K562 (cell line): ENCODE results near the gene KRIT1. TPM values are rescaled to one million over a fixed set of nuclear protein-coding genes. Genes with fewer than 3 reads are reported as not detected.

ENCODE experiments used
- ARHGAP35 ChIP-seq: fragments of 450-650 bp; IDR thresholded peaks from 2 replicates; pipeline ENCODE4 v1.6.1; 2018; ENCODE audit not compliant: partially characterized antibody
- DIDO1 ChIP-seq: fragments of 450-650 bp; IDR thresholded peaks from 2 replicates; pipeline ENCODE4 v1.6.1; 2016; ENCODE audit warnings: low read depth, missing biosample characterization, missing genetic modification characterization
- FOXM1 ChIP-seq, 2 experiments: fragments of 450-650 bp in 1 of 2; sonication (generic) in 1 of 2; formaldehyde crosslinking in 1 of 2; IDR thresholded peaks; 2 replicates each; pipeline versions ENCODE4 v1.6.1 to v1.9.0; 2017 to 2022; ENCODE audit warnings: low read depth in 2 of 2, mild to moderate bottlenecking in 2 of 2, missing genetic modification reagents in 1 of 2, moderate library complexity in 1 of 2
- HCFC1 ChIP-seq: IDR thresholded peaks from 2 replicates; pipeline ENCODE4 v1.6.1; 2012; ENCODE audit warnings: low read depth, low read length, improper control_type of control experiment
- HNRNPH1 ChIP-seq: fragments of 200-400 bp; formaldehyde crosslinking; optimal IDR thresholded peaks from 2 replicates; pipeline ENCODE3; 2017; ENCODE audit warnings: low read depth, mild to moderate bottlenecking, low read length, moderate library complexity
- KDM4B ChIP-seq, 2 experiments: fragments of 450-650 bp in 1 of 2; sonication (generic) in 1 of 2; IDR thresholded peaks; 2 replicates each; pipeline ENCODE4 v1.6.1; 2016 to 2017; ENCODE audit warnings: borderline replicate concordance in 2 of 2, antibody characterized with exemption in 1 of 2, low read depth in 1 of 2, mild to moderate bottlenecking in 1 of 2
- KLF10 ChIP-seq: fragments of 250-450 bp; sonication (Bioruptor Pico); IDR thresholded peaks from 2 replicates; pipeline ENCODE4 v1.6.1; 2021; ENCODE audit warnings: matching md5 sums
- L3MBTL2 ChIP-seq: fragments of 450-650 bp; IDR thresholded peaks from 2 replicates; pipeline ENCODE4 v1.6.1; 2016; ENCODE audit warnings: mild to moderate bottlenecking, moderate library complexity
- MXI1 ChIP-seq: IDR thresholded peaks from 2 replicates; pipeline ENCODE4 v1.6.1; 2011; ENCODE audit warnings: low read depth, mild to moderate bottlenecking, improper control_type of control experiment, low read length
- PURB ChIP-seq: sonication (generic); formaldehyde crosslinking; IDR thresholded peaks from 2 replicates; pipeline ENCODE4 v1.9.0; 2021; ENCODE audit warnings: low read depth, mild to moderate bottlenecking, missing genetic modification reagents
- SIN3A ChIP-seq, 2 experiments: fragments of 150-350 bp in 1 of 2; IDR thresholded peaks; 2 replicates each; pipeline ENCODE4 v1.6.1; 2011 to 2016; ENCODE audit warnings: borderline replicate concordance in 2 of 2, low read depth in 2 of 2, low read length in 2 of 2, mild to moderate bottlenecking in 2 of 2, moderate library complexity in 2 of 2; ENCODE audit not compliant: control insufficient read depth in 1 of 2
- SP1 ChIP-seq: sonication (generic); formaldehyde crosslinking; IDR thresholded peaks from 2 replicates; pipeline ENCODE4 v1.8.1; 2022; ENCODE audit warnings: mild to moderate bottlenecking, missing genetic modification reagents
- YBX1 ChIP-seq: fragments of 450-650 bp; IDR thresholded peaks from 2 replicates; pipeline ENCODE4 v1.7.1; 2016; ENCODE audit warnings: mild to moderate bottlenecking
- ZFP1 ChIP-seq: fragments of 450-650 bp; formaldehyde crosslinking; IDR thresholded peaks from 2 replicates; pipeline ENCODE4 v1.4.0; 2020; ENCODE audit warnings: mild to moderate bottlenecking, mixed read lengths
- ZNF785 ChIP-seq: fragments of 250-450 bp; sonication (Bioruptor Pico); IDR thresholded peaks from 2 replicates; pipeline ENCODE4 v1.4.0; 2020; ENCODE audit warnings: mild to moderate bottlenecking
- polyA plus RNA-seq, 8 experiments: library from polyadenylated mRNA; depleted of rRNA in 4 of 8; stranded (reverse) in 5 of 8; unstranded in 3 of 8; fragments of >200 nt; fragmentation: Nextera tagmentation in 2 of 8; fragmentation: Illumina TruSeq in 1 of 8; extraction: Ambion mirVana in 2 of 8; extraction: Trizol in 1 of 8; gene quantifications; 2 replicates each; pipeline versions ENCODE4 v1.2.1 to v1.2.3, GENCODE V29; 2011 to 2014; ENCODE audit warnings: inconsistent platforms in 1 of 8, missing spikeins in 1 of 8
- total RNA-seq, 7 experiments: library from RNA; depleted of rRNA in 6 of 7; stranded (reverse); fragments of >200 nt in 6 of 7; fragmentation: Illumina TruSeq in 2 of 7; extraction: Trizol in 2 of 7; gene quantifications; 2 replicates each; pipeline versions ENCODE4 v1.2.1 to v1.2.3, GENCODE V29; 2011 to 2021; ENCODE audit warnings: low replicate concordance in 1 of 7
- TF ChIP-seq, protein P1 (sequence below), 2 experiments: fragments of 450-650 bp; formaldehyde crosslinking in 1 of 2; IDR thresholded peaks; 2 replicates each; pipeline versions ENCODE4 v1.4.0 to v1.6.1; 2014 to 2020; ENCODE audit warnings: mild to moderate bottlenecking in 2 of 2, borderline replicate concordance in 1 of 2, low read depth in 1 of 2
- TF ChIP-seq, protein P2 (sequence below): fragments of 450-650 bp; conservative IDR thresholded peaks from 2 replicates; pipeline ENCODE4 v1.6.1; 2016; ENCODE audit warnings: missing genetic modification characterization, low read depth, mild to moderate bottlenecking, control low read depth, missing compliant biosample characterization

The KRIT1 gene
- total and polyA plus RNA-seq, 9 of the 15 experiments (the other 6 are each of a cell fraction or from before 2014, with no cell fraction given), result 21.5 to 81.4 (median 55.9) TPM

- TF ChIP-seq, protein P1, sequence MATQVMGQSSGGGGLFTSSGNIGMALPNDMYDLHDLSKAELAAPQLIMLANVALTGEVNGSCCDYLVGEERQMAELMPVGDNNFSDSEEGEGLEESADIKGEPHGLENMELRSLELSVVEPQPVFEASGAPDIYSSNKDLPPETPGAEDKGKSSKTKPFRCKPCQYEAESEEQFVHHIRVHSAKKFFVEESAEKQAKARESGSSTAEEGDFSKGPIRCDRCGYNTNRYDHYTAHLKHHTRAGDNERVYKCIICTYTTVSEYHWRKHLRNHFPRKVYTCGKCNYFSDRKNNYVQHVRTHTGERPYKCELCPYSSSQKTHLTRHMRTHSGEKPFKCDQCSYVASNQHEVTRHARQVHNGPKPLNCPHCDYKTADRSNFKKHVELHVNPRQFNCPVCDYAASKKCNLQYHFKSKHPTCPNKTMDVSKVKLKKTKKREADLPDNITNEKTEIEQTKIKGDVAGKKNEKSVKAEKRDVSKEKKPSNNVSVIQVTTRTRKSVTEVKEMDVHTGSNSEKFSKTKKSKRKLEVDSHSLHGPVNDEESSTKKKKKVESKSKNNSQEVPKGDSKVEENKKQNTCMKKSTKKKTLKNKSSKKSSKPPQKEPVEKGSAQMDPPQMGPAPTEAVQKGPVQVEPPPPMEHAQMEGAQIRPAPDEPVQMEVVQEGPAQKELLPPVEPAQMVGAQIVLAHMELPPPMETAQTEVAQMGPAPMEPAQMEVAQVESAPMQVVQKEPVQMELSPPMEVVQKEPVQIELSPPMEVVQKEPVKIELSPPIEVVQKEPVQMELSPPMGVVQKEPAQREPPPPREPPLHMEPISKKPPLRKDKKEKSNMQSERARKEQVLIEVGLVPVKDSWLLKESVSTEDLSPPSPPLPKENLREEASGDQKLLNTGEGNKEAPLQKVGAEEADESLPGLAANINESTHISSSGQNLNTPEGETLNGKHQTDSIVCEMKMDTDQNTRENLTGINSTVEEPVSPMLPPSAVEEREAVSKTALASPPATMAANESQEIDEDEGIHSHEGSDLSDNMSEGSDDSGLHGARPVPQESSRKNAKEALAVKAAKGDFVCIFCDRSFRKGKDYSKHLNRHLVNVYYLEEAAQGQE (IDR thresholded peaks at IDR 0.05; ENCODE audit: borderline replicate concordance), result no peak
- TF ChIP-seq, protein P1 (CRISPR knock-in tag; IDR thresholded peaks at IDR 0.05; ENCODE audit: low read depth), result 0 out of 2 replicates have a peak, but pooled peaks have one; percentile 5
- TF ChIP-seq, protein P2, sequence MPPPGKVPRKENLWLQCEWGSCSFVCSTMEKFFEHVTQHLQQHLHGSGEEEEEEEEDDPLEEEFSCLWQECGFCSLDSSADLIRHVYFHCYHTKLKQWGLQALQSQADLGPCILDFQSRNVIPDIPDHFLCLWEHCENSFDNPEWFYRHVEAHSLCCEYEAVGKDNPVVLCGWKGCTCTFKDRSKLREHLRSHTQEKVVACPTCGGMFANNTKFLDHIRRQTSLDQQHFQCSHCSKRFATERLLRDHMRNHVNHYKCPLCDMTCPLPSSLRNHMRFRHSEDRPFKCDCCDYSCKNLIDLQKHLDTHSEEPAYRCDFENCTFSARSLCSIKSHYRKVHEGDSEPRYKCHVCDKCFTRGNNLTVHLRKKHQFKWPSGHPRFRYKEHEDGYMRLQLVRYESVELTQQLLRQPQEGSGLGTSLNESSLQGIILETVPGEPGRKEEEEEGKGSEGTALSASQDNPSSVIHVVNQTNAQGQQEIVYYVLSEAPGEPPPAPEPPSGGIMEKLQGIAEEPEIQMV, result no peak
- TF ChIP-seq MXI1 (no peak), FOXM1 (IDR thresholded peaks at IDR 0.05; ENCODE audit: low read depth) (no peak; the same call in 1 of the 2 replicates), FOXM1 (CRISPR knock-in tag; IDR thresholded peaks at IDR 0.05; ENCODE audit: low read depth) (peak; percentile 25; the same call in 1 of the 2 replicates), KLF10 (CRISPR knock-in tag) (no peak), ZFP1 (CRISPR knock-in tag) (no peak), SIN3A (IDR thresholded peaks at IDR 0.05; ENCODE audit: borderline replicate concordance in 2 of 2, control insufficient read depth in 1 of 2, low read depth in 2 of 2, low read length in 2 of 2) (peak; percentile 22 to 73; a peak in 2 of 4 replicates), YBX1 (no peak), L3MBTL2 (peak; percentile 83; the same call in 1 of the 2 replicates), DIDO1 (tag) (peak; percentile 95), ARHGAP35 (no peak), SP1 (0 out of 2 replicates have a peak, but pooled peaks have one; percentile 47), KDM4B (IDR thresholded peaks at IDR 0.05; ENCODE audit: borderline replicate concordance in 2 of 2, low read depth in 1 of 2) (peak in 1 of 2 experiments; percentile 22; a peak in 2 of 4 replicates), PURB (no peak), HNRNPH1 (no peak), HCFC1 (peak; percentile 73), ZNF785 (CRISPR knock-in tag) (no peak)
Observed at GRCh38 chr7:92245487-92246359, at the start of gene KRIT1, which contains the start of gene ANKIB1 (continued).
